ENCODE data around the gene ST6GAL1.
"Not testable (repeated sequence)": the region's sequence is repeated elsewhere in the genome, so short reads cannot be mapped to it uniquely, and the experiment has no call there.

ST6GAL1 gene

DNA sequence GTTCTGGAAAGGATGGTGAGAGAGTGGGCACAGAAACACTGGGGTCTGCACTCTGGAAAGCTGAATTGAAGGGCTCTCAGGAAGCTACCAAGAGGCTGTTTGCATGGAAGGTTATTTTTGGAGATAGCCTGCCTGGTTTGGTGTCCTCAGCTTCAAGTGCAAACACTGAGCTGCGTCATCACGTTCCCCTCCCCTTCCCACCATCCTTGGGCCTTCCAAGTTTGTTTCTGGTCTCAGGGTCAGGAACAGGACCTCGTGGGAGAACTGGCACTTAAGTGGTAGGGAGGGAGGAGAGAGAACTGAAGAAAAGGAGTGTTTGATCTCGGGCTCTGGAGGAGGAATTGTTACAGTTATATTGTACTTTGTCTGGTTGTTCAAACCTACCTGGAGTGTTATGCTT lies 10.6 kb downstream of the ST6GAL1 start:
- DNase-seq (ENCODE audit: low read depth), result no peak

DNA sequence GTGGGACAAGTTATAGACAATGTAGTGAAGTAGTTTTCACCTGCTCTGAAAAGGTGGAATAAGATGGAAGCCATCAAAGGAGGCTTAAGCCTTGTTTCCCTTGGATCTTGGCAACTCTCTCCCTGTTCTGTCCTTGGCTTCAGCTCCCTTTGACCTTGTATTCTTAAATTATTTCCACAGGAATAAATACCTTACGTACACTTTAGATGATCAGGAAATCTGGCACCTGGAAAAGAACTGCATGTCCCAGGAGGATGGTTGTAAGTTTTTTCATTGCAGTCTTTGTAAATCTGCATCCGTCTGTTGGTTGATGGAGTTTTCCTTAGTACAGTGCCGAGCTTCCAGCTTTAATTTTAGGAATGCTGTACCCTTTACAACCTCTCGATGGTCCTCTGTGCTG lies 11.8 kb downstream of the ST6GAL1 start:
- no peak for DNase-seq (ENCODE audit: low read depth)

DNA sequence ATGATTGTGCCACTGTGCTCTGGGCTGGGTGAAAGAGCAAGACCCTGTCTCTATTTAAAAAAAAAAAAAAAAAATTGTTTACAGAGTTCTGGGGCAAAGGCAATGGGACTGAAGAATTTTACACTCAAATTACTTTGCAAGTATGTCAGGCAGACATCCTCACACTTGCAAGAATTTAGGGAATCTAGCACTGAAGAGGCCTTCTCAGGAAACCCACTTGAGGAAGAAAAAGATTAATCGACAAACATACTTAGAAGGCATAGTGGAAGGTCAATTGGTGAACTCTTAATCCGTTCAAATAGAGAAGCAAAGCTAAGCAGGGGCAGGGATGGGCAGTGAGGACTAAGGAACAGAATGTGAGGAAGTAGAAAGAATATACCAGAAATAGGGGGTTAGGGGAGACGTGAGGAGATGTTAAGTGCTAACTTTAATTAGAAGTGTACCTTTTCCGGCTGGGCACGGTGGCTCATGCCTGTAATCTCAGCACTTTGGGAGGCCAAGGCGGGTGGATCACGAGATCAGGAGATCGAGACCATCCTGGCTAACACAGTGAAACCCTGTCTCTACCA lies 15.0 kb downstream of the ST6GAL1 start:
- no peak for DNase-seq (ENCODE audit: low read depth)

DNA sequence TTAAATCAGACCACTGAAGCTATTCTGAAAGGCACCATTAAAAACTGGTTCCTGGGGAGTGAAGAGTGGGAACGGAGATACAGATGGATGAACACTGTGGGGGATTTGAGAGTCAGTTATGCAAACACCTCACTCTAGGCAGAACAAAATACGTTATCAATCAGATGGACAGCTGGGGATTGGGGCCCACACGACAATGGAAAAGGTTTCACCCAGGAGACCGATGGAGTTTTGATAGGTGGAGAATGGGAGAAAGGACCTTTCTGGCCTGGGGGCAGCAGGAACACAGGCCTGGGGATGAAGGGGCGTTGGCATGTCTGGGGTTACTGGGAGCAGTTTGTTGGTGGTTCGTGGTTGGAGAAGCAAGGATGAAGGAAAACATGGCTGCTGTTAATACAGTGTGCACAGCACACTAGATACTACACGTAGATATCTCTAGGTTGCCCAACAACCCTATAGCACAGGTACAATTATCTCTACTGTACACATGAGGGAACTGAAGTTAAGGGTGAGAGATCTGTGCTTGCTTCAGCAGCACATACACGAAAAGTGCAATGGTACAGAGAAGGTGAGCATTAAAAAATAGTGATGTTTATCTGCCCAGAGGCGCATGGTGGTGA lies 16.5 kb downstream of the ST6GAL1 start:
- DNase-seq (ENCODE audit: low read depth), result no peak

DNA sequence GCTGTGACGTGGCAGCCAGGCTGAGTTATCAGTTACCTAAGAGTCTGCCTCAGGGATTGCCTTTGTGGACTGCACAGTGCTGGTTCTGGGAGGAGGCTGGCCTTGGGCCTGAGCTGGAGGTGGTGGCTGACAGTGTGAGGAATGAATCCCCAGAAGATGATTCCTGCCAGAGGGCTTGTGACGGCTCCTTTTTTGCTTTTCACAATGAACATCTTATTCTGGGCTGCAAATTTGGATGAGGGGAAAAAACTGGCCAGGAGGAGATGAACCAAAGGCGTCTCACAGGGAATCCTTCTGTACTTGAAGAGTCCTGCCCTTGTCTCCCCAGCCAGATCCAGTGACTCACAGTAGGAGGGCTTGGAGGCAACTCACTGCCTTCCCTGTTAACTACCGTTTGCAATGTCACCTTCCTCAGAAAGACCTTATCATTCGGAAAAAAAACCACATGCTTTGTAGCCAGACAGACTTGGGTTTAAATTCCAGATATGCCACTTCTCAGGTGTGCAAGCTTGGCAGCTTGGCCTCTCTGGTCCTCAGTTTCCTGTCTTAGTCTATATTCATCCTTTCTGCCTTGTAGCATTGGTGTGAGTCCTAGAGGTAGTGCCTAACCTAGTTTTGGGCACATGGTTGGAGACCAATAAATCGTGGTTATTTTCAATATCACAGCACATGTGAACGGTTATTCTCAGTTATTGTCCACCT lies 19.1 kb downstream of the ST6GAL1 start:
- DNase-seq (ENCODE audit: low read depth), result no peak

DNA sequence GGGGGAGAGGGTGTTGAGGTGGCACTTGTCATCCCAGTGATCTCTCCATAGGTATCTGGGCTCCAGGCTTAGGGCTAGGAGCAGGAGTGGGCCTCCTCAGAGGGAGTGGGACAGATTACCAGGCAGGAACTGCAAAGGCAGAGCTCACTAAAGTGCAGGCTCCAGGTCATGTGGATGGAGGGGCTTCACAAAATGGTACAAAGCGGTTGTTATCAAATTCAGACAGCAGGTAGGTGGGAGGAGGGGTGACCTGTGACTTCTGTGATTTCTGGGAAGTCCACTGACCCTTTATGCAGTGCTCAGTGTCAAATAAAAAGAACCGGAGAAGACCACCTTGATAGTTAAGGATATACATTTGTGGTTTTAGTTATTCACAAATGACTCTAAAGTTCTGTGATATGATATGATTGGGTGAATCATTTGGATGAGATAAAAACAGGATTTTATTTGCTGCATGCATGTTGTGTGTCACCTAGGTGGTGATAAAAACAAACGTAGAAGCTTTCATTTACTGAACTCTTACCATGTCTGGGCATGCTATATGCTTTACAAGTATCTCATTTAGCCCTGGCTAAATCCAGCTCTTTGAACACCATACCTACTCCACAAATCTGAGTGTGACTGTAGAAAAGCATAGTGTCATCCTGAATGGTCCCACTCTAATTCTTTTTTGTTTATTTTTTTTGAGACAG lies 20.2 kb downstream of the ST6GAL1 start:
- no peak for DNase-seq (ENCODE audit: low read depth)

DNA sequence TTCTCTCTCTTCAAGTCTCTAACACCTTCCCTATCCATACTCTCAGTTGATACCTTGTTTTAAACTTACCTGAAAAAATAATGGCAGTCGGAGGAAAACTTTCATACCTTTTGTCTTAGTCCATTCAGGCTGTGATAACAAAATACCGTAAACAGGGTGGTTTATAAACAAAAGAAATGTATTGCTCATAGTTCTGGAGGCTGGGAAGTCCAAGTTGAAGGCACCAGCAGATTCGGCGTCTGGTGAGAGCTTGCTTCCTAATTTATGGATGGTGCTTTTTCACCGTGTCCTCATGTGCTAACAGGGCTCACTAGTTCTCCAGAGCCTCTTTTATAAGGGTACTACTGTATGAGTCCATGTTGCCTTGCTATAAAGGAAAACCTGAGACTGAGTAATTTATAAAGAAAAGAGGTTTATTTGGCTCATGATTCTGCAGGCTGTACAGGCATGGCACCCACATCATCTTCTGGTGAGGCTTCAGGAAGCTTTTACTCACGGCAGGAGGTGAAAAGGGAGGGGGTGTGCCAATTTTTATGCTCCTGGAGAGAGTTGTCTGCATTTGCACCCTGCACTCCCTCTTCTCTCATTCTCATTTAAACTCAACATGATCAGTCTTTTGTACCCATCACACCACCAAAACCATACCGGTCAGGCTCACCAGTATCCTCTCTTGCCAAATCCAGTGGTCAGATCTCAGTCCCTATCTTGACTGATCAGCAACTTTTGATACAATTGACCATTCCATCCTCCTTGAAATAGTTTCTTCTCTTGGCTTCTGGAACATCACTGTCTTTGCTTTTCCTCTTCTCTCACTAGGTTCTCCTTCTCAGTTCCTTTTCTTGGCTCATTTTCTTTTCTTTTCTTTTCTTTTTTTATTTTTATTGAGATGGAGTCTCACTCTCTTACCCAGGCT lies 21.6 kb downstream of the ST6GAL1 start:
- DNase-seq (ENCODE audit: low read depth), result no peak

DNA sequence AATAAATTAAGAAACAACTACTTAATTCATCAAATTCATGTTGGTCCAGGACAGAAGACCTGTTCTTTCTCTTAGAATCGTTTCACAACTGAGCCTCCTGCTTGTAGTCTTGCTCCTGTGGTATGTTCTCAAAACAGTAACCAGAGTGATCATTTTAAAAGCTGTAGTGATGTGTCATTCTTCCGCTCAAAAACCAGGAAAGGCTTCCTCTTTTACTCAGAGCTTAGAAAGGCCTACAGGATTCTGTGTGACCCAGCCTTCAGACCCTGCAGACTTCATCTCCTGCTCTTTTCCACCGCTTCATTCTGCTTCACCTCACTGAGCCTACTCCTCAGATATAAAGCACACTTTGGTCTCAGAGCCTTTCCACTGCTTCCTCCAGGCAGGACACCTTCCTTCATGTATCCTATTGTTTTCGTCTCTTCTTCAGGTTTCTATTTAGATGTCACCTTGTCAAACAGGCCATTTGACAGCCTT lies 22.7 kb downstream of the ST6GAL1 start:
- DNase-seq (ENCODE audit: low read depth), result no peak

DNA sequence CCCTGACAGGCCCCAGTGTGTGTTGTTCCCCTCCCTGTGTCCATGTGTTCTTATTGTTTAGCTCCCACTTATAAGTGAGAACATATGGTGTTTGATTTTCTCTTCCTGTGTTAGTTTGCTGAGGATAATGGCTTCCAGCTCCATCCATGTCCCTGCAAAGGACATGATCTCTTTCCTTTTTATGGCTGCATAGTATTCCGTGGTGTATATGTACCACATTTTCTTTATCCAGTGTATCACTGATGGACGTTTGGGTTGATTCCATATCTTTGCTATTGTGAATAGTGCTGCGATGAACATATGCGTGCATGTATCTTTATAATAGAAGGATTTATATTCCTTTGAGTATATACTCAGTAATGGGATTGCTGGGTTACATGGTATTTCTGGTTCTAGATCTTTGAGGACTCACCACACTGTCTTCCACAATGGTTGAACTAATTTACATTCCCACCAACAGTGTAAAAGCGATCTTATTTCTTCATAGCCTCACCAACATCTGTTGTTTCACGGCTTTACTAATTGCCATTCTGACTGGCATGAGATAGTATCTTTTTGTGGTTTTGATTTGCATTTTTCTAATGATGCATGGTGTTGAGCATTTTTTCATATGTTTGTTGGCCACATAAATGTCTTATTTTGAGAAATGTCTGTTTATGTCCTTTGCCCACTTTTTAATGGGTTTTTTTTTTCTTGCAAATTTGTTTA lies 23.8 kb downstream of the ST6GAL1 start:
- not testable (repeated sequence) for DNase-seq (ENCODE audit: low read depth)

DNA sequence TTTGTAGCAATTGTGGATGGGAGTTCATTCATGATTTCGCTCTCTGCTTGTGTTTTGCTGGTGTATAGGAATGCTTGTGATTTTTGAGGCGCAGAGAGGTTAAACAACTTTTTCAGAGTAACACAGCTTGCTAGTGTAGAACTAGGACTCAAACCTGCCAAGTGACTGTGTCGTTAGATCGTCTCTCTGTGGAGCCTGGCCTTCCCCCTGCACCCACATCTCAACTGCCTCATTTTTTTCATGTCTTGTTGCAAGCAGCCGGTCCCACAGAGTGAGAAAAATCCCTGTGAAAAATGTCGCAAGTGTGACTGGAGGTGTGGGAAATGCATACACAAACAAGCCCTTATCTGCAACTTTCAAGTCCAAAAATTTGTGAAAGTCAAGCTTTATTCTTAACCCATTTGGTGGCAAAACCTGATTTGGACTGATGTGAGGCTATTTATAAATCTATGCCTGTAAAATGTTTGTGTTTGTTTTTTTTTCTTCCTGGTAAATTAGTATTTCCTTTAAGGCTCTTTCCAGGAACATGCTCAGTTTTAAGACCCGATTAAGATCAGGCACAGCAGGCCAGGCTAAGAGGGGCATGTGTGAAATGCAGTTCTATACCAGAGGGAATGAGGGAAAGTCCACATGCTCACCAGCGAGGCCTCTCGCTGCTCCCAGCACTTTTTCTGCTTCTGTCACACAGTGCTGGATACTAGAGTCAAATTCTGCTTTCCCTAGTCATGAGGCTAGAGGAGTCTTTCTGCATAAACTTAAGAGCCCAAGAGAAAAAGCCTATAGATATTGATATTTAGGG lies 25.8 kb downstream of the ST6GAL1 start:
- no peak for DNase-seq (ENCODE audit: low read depth)

DNA sequence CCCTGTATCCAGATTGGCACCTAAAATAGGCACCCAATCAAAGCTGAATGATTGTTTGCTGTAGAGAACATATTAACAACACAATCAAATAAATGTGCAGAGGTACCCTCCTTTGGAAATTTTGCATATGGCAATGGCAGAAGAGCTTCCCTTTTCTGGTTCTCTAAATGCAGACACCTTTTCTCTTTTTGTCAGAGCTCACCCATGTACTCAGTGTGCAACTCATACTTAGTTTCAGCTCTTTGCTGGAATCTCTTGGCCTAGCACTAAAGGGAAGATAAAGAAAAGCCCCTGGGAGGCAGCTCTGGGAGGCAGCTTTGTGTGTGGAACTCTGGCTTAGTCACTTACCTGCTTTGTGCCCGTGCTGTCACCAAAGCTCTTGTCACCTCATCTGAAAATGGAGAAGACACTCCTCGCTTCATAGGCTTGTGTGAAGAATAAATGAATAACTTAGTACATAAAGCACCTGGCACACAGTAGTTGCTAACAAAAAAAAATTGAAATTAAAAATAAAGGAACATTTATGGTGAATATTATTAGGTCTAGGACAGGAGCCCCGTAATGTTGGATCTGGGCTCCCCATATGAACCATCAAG lies 28.8 kb downstream of the ST6GAL1 start:
- DNase-seq (ENCODE audit: low read depth), result no peak

DNA sequence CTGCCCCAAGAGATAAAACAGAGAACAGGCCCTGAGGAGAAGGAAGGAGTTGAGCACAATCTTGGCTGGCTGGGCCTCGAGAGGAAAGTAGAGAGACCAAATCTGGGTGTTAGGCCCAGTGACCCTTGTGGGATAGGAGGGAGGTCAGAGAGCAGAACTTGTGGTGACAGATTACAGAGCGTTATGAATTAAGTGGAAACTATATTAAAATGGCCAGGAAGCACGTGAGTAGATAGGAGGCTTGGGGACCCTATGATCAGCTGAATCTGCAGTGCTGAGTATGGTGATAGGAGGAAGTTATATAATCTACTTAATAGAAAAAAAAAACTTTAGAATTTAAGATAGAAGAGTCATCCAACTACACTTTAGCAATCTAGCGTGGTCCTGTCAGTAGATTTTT lies 30.0 kb downstream of the ST6GAL1 start:
- no peak for DNase-seq (ENCODE audit: low read depth)

DNA sequence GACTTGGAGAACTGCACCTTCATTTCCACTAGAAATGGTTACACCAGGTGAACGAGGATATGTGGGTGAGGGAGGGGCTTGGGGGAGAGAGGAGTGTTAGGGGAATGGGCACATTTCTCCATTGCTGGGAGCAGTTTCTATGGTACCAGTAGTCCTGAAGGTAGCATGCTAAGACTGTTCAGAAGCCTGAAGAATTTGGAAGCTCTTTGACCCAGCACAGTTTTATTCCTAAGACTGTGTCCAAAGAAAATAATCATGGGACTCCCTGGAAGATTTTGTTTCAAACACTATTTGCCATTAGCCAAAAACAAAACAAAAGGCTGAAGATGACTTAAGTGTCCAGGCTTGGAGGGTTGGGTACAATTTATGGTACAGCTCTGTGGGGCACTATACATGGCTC lies 32.1 kb downstream of the ST6GAL1 start:
- no peak for DNase-seq (ENCODE audit: low read depth)

DNA sequence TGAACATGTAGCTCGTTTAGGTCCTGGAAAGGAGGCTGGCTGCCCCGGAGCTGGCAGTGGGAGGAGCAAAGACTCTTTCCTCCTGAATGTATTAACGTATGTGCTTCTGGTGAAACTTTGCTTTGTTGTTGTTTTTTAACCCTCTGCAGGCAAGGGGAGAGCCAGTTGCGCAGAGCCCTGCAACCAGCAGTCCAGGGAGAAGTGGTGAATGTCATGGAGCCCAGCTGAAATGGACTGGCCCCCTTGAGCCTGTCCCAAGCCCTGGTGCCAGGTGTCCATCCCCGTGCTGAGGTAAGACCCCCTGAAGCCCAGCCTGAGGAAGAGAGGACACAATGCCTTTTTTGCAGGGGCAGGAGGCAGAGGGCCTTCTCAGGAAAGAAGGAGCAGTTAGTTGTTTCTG lies 33.3 kb downstream of the ST6GAL1 start:
- DNase-seq (ENCODE audit: low read depth), result no peak

DNA sequence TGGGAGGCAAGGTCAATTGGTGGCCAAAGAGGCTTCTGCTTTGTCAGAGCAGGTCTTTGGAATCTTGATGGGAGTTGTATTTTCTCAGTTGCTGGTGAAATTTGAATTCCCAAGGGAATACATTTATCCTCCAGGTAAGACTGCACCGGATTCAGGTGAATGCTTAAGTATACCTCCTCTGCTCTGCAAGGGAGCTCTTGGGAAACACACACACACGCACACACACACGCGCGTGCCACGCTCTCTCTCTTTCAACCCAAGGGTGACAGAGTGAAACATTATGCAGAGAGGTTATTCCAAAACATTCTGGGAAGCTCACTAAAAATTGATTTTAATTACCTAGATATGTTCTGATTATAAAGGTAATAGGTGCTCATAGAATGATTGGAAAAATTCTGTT lies 33.7 kb downstream of the ST6GAL1 start:
- DNase-seq (ENCODE audit: low read depth), result no peak

DNA sequence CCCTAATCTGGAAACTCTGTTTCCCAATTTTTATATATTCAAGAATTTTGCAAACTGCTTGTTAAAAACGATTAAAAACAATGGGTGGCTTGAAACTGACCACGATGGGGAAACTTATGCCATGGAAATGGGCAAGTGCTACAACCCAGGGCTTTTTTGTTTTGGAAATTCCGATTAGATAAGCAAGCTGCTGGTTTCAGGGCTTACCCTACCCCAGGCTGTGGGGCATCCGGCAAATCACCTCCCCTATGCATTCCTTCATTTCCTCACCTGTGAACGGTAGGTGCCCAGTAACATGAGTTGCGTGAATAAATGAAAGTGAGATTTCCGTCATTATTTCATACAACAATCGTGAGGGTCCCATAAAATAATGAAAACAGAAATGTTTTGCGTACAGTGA lies 34.3 kb downstream of the ST6GAL1 start:
- DNase-seq (ENCODE audit: low read depth), result no peak

DNA sequence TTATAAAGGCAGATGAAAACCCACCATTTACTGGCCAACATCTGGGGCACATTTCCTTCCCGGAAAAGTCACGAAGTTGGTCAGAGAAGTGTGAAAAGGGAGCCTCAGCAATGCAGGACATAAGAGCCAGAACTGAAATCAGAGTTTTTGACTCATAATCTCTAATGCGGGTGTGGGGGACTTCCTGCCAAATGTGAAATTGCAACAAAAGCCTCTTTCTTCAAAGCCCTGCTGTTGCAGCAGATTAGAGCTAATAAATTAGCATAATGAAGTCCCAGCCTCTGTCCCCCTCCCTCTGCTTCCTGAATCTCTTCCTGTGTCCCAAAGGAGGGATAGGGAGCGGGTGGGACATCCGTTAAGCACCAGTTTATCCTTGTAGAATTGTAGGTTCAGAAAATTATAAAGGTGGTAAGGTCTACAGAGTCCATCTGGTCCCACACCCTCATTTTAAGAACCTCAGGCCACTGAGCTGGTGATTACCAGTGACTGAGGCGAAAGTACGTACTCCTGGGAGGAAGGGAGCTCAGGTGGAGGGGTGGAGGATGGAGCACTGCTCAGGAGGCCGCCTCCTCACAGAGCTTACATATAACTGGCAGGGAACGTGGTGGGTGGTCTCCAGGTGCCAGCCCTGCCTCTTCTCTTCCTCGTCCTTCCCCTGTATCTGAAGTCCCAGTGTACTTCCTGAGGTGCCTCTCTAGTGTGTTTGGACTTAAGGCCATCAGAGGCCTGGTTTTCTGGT lies 35.0 kb downstream of the ST6GAL1 start:
- no peak for DNase-seq (ENCODE audit: low read depth)

DNA sequence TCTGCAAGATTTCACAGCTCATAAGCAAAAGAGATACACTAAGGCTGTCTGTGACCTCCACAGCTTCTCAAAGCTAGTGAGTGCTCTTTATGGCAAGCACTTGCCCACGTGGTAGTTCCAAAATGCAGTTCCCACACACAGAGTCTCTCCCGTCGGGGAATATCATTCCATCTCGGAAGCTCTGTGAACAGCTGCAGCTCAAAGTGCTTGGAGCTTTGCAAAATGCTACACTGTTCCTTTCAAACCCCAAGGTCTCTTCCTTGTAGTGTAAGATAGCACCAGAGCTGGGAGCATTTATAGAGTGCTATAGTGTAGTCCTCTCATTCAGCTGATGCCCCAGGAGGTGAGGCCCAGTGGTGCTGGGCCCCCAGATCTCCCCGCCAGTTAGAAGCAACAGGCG lies 36.1 kb downstream of the ST6GAL1 start:
- DNase-seq (ENCODE audit: low read depth), result no peak

DNA sequence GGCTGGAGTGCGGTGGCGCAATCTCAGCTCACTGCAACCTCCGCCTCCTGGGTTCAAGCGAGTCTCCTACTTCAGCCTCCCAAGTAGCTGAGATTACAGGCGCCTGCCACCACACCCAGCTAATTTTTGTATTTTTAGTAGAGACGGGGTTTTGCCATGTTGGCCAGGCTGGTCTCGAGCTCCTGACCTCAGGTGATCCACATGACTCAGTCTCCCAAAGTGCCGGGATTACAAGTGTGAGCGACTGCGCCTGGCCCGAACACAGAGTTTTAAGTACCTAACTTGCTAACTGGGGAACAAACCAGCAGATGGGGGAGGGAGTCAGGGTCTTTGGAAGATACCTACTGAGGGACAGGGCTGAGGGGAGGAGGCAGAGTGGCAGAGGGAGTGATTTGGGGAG lies 36.9 kb downstream of the ST6GAL1 start:
- DNase-seq (ENCODE audit: low read depth), result not testable (repeated sequence)

All from stimulated activated CD8-positive, alpha-beta memory T cell treated with anti-CD3 and anti-CD28 coated beads, Interleukin-7, amount 100 ng/mL, for 24 hours (primary cell).